NB4 (cell line): ENCODE measurements around the gene AQP7.
A peak's percentile ranks its signal among the peaks of the same experiment; 100 is the strongest.
"Not testable (repeated sequence)": the region's sequence is repeated elsewhere in the genome, so short reads cannot be mapped to it uniquely, and the experiment has no call there.

ENCODE experiments used
- DNase-seq: peaks from one replicate; pipeline ENCODE4 v3.0.0; 2010; ENCODE audit warnings: low read depth
- H3K4me3 ChIP-seq: one replicate; pipeline ENCODE4 v1.5.1; 2011; ENCODE audit warnings: mild to moderate bottlenecking, low read depth, low read length, moderate library complexity
- MYC ChIP-seq: IDR thresholded peaks from 2 replicates; pipeline ENCODE4 v1.6.1; 2011; ENCODE audit warnings: low read depth, low read length
- POLR2A ChIP-seq: IDR thresholded peaks from 2 replicates; pipeline ENCODE4 v1.6.1; 2011; ENCODE audit warnings: mild to moderate bottlenecking; ENCODE audit not compliant: insufficient read length; ENCODE audit errors: extremely low read depth
- TF ChIP-seq, protein P1 (sequence below): IDR thresholded peaks from 2 replicates; pipeline ENCODE4 v1.6.1; 2011; ENCODE audit warnings: low read depth, low read length
- TF ChIP-seq, protein P2 (sequence below): IDR thresholded peaks from one replicate; pipeline ENCODE4 v1.5.1; 2012; ENCODE audit warnings: low read depth, low read length

AQP7 gene

DNA sequence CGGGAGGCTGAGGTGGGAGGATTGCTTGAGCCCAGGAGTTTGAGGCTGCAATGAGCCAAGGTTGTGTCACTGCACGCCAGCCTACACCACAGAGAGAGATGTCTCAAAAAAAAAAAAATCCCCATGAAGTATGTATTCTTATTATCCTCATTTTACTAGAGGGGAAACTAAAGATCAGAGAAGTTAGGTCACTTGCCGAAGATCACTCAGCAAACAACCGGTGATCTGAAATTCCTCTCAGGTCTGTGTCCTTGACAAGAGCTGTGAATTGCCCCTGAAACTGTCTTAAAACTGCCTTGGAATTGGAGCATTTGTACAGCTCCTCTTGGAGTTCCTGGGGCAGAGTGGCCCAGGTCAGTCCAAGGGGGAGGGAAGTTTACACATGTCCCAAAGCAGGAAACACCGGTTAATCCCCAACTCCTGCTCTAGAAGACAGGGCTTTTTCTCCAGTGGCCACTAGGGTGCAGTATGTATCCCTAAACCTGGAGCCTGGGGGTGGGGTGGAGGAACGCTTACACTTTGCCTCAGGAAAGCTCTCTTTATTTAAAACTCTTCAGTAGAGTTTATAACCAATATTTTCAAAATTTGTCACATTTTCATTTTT lies 27.6 kb downstream of the AQP7 start:
- H3K4me3 ChIP-seq, result no peak overlapping the region
- TF ChIP-seq MYC (peak; percentile 32), POLR2A (no peak)
- TF ChIP-seq, protein P1, sequence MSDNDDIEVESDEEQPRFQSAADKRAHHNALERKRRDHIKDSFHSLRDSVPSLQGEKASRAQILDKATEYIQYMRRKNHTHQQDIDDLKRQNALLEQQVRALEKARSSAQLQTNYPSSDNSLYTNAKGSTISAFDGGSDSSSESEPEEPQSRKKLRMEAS, result 0 out of 2 replicates have a peak, but pooled peaks have one; percentile 66
- TF ChIP-seq, protein P2, sequence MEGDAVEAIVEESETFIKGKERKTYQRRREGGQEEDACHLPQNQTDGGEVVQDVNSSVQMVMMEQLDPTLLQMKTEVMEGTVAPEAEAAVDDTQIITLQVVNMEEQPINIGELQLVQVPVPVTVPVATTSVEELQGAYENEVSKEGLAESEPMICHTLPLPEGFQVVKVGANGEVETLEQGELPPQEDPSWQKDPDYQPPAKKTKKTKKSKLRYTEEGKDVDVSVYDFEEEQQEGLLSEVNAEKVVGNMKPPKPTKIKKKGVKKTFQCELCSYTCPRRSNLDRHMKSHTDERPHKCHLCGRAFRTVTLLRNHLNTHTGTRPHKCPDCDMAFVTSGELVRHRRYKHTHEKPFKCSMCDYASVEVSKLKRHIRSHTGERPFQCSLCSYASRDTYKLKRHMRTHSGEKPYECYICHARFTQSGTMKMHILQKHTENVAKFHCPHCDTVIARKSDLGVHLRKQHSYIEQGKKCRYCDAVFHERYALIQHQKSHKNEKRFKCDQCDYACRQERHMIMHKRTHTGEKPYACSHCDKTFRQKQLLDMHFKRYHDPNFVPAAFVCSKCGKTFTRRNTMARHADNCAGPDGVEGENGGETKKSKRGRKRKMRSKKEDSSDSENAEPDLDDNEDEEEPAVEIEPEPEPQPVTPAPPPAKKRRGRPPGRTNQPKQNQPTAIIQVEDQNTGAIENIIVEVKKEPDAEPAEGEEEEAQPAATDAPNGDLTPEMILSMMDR, result peak; percentile 99
- DNase-seq, result peak; percentile 88

DNA sequence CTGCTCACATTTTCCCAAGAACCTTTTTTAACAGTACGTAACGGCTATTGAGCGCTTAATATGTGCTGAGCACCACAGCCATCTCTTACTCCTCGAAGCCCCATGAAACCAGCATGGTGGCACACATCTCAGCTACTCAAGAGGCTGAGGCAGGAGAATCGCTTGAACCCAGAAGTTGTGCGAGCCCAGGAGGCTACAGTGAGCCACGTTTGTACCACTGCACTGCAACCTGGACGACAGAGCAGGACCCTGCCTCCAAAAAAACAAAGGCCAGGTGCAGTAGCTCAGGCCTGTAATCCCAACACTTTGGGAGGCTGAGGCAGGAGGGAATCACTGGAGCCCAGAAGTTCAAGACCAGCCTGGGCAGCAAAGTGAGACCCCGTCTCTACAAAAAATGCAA lies 28.2 kb downstream of the AQP7 start:
- TF ChIP-seq POLR2A (no peak), MYC (no peak)
- TF ChIP-seq, protein P1, result no peak
- TF ChIP-seq, protein P2, result no peak
- no peak for DNase-seq
- no peak overlapping the region for H3K4me3 ChIP-seq

DNA sequence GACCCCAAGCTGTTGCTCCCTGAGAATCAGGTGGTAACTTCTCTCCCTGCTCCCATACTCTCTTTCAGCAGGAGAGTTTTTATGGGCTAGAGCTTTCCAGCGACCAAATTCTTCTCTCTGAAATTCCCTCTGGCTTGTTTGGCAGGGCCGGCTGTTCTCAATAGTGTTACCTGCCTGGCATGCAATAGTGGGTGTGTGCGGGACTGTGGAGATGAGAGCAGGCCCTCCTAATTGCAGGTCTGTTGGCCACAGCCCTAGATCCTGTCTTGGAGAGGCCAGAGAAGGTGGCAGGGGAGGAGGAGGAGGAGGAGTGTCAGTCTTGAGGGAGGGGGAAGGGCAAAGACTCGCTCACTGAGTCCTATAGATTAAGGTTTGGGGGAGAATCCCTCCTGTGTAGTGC lies 29.5 kb downstream of the AQP7 start:
- H3K4me3 ChIP-seq, result no peak overlapping the region
- DNase-seq, result no peak
- TF ChIP-seq MYC (no peak), POLR2A (no peak)

DNA sequence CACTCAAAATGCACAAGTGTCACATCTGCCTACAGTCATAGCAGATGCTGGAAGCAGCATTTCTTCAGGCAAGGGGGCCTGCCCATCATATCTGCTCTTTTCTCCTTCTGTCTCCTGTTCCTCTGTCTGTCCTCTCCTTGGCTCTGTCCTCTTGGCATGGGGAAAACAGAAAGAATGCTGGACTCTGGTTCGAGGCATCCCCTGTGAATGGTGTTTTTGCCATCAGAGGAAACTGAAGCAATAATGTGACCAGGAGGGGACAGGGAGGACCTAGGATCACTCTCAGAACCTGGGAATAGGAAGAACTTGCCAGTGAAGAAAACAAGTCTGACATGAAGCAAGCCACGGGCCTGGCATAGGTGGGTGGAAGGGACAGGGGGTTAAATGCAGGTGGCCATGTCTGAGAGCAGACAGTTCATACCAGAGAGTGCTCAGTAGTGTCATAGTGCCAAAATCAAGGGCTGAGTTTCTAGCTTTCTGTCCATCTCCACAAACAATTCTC lies 35.3 kb downstream of the AQP7 start:
- no peak overlapping the region for H3K4me3 ChIP-seq
- DNase-seq, result no peak
- TF ChIP-seq, protein P1, result no peak
- TF ChIP-seq POLR2A, result no peak
- TF ChIP-seq, protein P2, result no peak
- TF ChIP-seq MYC, result no peak

DNA sequence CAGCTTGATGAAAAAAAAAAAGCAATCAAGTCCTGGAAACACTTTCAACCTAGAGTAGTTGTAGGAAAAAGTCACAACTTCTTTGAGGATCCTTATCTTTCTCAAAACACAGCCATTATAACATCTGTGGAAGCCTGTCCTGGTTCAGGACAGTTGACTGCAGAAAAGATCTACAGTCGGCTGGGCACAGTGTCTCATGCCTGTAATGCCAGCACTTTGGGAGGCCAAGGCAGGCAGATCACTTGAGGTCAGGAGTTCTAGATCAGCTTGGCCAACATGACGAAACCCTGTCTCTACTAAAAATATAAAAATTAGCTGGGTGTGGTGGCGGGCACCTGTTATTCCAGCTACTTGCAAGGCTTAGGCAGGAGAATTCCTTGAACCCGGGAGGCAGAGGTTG lies 37.6 kb downstream of the AQP7 start:
- H3K4me3 ChIP-seq, DNase-seq: not testable (repeated sequence)

DNA sequence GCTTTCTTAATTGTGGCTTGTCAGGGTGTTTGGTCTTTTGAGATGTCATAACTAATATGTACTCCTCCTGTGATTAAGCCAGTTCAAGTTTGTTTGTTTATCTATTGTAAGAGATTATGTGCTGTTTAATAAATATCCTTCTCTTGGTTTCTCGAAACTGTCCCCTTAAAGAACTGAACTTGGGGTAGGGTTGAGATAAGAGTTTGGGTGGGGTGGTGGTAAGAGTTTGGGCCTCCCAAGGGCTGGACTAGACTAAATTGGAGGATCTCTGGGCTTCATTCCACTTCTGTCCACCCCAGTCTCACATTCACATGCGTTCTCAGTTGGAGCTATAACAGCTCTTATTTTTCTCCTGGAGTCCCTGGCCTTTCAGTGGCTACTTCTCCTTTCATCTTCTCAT lies 38.2 kb downstream of the AQP7 start:
- DNase-seq, result no peak
- TF ChIP-seq, protein P1, result no peak
- no peak for TF ChIP-seq POLR2A
- TF ChIP-seq, protein P2, result no peak
- TF ChIP-seq MYC, result no peak
- H3K4me3 ChIP-seq, result no peak overlapping the region

DNA sequence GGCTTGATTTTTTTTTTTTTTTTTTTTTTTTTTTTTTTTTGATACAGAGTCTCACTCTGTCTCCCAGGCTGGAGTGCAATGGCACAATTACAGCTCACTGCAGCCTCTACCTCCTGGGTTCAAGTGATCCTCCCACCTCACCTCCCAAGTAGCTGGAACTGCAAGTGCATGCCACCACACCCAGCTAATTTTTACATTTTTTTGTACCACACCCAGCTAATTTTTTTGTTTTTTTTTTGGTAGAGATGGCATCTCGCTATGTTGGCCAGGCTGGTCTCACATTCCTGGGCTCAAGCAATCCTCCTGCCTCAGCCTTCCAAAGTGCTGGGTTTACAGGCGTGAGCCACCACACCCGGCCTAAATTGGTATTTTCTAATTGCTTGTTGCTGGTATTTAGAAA lies 43.7 kb downstream of the AQP7 start:
- not testable (repeated sequence) for H3K4me3 ChIP-seq, DNase-seq

DNA sequence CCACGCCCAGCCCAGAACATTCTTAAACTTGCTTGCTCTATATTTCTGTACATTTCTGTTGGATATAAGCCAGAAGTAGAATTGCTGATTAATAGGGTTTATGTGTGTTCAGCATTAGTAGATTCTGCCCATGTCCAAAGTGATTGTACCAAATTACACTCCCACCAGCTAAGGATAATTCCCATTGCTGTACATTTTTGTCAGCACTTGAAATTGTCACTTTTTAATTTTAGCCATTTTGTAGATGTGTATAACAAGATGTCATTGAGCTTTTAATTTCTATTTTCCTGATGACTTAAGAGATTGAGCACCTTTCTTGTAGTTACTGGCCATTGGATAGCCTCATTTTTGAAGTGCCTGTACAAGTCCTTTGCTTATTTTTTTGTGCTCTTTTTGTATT lies 46.4 kb downstream of the AQP7 start:
- H3K4me3 ChIP-seq, result no peak overlapping the region
- no peak for DNase-seq
- TF ChIP-seq, protein P2, result no peak
- no peak for TF ChIP-seq POLR2A
- TF ChIP-seq, protein P1, result no peak
- no peak; the same call in 1 of the 2 replicates for TF ChIP-seq MYC
